GM18508 (cell line): ENCODE results near the gene USF1.

Experiments
- ATAC-seq: cut with Tn5 transposase; IDR thresholded peaks from one replicate; pipeline ENCODE4 v1.9.1; 2021; ENCODE audit warnings: moderate number of reproducible peaks; ENCODE audit not compliant: insufficient read depth, unreplicated experiment

USF1 gene, protein sequence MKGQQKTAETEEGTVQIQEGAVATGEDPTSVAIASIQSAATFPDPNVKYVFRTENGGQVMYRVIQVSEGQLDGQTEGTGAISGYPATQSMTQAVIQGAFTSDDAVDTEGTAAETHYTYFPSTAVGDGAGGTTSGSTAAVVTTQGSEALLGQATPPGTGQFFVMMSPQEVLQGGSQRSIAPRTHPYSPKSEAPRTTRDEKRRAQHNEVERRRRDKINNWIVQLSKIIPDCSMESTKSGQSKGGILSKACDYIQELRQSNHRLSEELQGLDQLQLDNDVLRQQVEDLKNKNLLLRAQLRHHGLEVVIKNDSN

DNA sequence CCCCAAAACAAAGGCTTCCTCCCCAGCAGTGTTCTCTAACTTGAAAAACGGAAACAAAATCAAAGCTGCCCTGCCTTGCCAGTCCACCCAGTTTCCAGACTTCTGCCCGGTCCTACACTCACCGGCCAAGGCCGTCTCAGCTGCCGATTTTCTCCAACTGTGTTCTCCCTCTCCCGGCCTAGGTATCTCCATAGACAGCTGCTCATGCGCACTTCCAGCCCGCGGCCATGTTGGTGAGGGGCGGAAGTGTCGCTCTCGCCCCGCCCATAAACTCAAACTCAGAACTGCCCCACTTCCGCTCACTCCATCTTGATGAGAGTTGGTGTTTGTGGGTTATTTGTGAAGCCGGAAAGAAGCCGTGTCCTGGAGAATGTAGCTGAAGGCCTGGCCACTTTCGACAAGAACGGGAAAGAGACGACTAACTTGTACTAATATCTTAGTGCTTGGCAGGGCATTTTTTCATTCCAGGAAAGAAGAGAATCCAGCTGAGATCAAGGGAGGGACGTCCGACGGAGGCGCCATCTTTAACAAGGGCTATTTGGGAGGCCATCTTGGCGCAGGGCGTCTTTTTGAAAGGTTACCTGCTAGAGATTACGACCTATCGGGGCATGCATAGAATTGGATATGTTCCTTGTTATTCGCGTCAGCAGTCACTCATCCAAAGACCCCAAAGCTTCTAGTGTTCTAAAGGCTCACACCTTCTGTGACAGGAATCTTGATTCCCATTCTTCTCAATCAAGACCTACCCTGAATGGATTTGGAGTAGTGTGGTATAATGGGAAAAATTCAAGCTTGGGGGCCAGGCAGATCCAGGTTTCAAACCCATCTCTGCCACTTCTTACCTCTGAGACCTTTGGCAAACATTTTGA is at the start of gene USF1:
Gene USF1 (minus strand): TSS at position 242 of the 869 bp plus-strand sequence. CDS start 2,702 bp downstream, outside the sequence.
- peak; percentile 31 for ATAC-seq

DNA sequence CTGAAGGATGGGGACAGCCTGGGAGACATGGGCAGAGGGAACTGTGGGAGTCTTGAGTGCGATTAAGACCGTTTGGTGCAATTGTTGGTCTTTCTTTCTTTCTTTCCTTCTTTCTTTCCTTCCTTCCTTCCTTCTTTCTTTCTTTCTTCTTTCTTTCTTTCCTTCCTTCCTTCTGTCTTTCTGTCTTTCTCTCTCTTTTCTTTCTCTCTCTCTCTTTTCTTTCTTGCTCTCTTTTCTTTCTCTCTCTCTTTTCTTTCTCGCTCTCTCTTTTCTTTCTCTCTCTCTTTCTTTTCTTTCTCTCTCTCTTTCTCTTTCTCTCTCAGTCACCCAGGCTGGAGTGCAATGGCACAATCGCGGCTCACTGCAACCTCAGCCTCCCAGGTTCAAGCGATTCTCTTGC is 49.5 kb upstream of the USF1 start:
- ATAC-seq = no peak

DNA sequence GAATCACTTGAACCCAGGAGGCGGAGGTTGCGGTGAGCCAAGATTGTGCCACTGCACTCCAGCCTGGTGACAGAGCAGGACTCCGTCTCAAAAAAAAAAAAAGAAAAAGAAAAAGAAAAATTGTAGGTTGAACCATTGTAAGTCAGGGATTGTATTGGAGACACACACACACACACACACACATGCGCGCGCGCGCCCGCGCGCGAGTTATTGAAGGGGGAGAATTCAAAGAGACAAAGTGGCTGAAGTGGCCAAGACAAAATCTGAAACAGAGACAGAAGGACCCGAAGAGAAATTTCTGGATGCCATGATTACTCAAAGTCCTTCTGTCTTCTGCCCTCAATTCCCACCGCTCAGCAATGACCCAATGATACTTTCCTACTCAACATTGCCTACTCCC is 48.7 kb upstream of the USF1 start:
- ATAC-seq = no peak

DNA sequence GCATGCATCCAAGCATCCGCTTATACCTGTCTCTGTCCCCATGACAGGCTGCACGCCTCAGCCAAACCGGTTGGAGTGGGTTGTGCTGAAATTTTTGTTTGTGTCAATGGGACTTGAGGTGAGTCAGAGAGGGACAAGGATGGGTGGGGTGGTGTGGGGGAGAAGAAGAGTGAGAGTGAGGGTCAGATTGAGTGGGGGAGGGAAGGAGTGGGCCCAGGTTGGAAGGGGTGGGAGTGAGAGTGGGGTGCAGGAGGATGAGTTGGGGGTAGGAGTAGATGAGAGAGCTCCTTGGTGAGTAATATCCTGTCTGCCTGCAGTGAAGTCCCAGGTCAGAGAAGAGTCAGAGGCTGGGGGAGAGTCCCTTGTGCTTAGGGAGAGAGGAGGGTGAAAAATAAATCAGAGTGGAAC is 46.8 kb upstream of the USF1 start:
- ATAC-seq = no peak

DNA sequence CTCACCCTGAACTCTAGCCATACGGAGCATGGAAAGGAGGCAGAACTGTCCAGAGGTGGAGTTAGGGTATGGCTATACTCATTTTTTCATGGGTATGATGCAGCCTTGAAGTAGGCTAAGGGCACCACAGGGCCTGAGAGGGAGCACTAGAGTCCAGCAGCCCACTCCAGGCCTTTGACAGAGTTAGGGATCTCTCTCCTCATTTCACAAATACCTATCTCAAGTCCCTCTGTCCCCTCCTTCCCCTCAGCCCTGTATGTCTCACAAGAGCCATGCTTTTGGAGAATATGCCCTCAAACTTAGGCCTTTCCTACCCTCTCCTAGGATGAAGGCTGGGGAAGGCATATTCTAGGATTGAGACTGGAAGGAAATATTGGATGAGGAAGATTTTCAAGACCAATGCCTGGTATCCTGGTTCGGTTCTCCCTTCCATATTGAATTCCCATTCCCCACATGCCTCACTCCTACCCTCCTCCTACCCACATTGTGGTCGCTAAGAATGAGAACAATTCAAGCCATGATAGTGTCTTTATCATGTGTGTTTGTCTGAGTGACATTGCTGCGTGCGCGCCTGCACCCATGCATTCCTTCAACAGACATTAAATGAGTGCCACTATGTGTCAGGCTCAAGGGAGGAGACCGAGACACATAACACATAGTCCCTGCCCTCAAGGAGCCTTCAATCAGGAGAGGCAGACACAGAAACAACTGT is 46.2 kb upstream of the USF1 start:
- no peak for ATAC-seq

DNA sequence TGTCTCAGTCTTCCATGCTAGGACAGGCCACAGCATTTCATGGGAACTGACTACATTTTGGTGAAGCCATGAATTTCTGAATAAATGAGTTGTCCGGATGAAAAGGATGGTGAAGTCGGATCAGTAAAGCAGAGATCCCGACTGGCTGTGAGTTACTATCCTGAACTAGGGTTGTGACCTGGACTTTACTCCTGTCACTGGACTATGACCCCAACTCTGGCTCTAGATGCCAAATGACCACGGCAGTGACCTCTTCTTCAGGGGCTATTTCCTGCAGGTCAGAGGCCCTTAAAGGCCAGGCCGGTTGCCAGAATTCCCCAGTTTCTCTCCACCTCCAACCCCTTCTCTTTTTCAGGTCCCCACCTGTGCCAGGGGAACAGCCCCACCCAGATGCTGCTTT is 45.3 kb upstream of the USF1 start:
- ATAC-seq = no peak

DNA sequence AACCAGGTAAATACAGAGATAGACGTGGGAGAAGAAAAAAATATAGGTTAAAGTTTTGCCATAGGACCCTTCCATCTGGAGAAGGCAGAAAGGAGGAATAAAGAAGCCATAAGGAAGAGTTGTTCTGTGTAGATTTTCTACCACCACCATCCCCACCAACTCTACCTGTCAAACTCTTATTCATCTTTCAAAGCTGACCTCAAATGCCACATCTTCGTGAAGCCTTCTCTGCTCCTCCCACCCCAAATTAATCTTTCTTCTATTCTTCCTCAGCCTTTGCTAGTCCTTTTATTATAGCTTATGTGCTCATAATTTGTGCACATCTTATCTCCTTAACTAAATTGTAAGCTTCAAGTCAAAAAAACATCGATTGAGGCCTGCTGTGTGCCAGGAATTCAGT is 44.8 kb upstream of the USF1 start:
- ATAC-seq = no peak

DNA sequence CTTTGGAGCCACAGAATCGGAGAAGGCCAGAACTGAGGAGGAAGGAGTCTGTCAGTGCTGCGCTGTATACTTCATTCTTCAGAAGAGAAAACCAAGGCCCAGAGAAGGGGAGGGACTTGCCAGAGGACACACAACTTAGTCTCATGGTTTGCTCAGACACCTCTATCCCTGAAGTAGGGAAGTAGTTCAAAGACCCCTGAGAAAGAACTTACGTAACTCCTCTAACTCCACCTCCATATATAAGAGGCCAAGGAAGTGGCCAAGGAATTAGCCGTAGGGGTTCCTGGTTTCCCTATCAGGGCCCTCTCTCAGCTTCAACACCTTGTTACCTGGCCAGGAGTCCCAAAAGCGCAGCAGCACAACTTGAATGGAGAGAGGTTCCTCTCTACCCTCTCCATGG is 44.2 kb upstream of the USF1 start:
- ATAC-seq = no peak

DNA sequence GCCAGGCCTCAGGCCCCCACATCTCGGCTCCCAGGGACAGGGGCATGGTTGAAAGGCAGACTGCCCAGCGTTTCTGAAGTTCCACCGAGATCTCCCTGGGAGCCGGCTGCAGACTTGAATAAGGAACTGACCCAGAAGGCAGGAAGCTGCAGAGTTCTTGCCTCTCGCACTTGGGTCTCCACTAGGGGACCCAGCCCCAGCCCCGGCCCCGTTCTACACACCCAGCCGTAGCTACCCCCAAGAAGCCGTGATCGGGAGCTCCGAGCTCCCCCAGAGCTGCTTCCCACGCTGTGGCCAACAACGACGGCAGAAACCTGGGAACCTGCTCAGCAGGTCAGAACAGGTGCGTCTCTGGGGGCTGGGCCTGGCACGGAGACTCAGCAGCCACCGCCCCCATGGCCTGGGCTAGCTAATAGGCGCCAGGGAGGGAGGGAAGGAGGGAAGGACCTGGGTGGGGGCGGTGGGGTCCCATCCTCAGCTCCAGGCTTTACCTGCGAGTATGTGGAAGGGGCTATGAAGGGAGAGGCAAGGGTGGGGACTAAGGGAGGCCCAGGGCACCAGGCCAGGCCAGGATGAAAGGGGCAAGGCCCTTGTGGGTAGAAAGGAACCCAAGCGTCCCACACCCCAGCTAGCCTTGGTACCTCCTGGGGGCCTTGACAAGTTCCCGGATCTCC is 43.6 kb upstream of the USF1 start, which contains the start of gene NECTIN4:
Gene NECTIN4 (minus strand): TSS at position 308 of the 674 bp plus-strand sequence. CDS start 262 bp downstream, at position 46.
- ATAC-seq = no peak

DNA sequence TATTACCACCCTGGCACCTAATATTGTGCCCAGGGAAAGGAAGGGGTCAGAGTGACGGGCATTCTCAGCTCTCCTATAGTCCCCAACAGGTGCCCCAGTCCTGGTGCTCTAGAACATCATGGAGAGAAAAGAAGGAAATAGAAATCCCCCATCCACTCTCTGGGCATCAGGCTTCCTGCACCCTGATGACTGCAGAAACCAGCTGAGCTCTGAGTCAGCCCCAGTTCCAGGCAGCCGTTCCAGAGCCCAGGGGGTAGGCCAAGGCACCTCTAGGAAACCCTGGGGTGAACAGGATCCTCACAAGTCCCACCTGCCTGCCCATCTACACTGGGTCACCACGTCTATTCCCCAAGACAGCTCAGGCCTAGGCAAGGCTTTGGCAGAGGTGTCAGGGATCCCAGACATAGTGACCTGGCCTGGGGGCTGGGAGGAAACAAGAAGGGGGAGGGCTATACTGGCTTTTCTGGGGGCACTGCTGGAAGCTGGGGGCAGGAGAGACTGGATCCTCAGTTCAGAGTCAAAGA is 42.9 kb upstream of the USF1 start:
- no peak for ATAC-seq

DNA sequence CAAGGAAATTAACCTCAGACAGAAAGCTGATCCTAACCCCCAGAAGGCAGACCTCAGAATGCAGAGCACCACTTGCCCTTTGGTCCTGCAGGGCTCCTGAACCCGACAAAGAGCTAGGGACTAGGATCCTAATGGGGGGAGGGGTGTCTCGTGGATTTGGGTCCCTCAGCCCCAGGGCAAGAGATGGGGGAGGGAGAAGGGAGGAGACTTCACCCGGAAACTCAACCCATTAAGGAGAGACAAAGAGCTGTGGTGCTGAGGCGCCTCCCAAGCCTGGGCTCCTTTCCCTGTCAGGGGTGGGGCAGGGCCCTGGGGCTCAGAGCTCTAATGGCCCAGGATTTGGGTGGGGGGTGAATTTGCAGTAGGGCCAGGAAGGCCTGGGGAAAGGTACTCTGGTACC is 40.7 kb upstream of the USF1 start:
- no peak for ATAC-seq

DNA sequence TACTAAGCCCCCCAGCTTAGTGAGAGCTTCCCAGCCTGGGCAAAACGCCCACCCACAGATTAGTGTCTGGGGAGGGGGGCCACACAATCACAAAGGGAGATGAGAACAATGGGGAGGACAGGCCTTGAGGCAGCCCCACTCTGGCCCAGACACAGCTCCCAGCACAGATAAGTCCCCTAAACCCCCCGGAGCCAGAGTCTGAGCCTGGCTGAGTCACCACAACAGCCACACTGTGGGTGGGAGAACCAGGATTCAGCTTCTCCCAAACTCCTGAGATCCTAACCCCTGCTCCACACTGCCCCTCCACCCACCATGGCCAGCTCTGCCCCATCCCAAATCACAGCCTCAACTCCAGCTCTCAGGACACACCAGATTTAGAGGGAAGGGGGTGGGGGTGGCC is 39.4 kb upstream of the USF1 start:
- no peak for ATAC-seq

DNA sequence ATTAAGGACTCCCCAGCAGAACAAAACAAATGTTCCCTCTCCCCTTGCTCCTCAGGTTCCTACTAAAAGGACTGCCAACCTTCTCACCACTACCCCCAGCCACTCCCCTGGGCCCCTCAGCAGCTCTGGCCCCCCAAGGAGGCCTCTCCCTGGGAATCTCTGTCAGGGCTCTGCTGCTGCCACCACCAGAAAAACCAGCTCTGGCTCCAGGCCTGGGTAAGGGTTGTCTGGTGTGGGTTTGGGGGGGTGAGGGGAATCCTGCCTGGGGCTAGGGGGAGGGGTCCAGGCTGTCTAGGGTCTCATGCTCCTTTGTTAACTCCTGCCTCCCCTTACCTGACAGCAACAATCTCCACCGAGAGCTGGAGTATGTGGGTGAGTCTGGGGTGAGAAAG is 38.8 kb upstream of the USF1 start:
- ATAC-seq = no peak

DNA sequence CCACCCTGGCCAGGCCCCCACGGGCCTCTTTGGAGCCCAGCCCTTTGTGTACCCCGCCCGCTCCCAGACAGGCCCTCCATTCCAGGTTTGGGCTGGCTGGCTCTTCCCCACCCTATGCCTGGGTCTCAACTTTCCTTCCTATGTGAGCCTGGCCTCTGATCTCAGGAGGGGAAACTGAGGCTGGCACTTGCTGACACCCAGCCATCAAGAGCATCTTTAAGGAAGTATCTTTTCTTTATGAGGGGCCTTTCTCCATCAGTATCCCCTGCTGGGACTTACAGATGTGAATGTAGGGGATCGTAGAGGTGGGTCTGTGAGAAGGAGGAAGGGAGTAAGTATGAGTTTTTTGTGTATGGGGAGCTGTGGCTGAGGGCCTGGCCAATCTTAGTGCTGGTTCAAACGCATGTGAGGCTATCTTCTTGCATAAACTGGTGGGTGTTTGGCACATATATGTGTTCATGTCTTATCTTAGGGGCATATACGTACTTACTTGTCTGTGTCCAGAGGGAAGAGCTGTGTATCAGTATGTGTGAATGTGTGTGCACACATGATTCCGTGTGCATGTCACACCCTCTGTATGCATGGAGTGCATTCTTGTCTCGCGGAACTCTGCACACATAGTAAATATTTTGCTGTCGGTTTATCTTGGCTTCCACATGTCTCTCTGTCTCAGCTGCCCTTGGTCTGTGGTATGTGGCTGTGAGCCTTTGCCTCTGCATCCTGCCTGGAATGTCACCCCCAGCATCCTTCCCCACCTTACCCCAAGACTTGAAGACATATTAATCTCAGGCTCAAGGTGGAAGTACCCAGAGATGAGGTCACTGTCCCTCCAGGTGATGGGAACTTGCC is 38.2 kb upstream of the USF1 start:
- ATAC-seq = no peak

DNA sequence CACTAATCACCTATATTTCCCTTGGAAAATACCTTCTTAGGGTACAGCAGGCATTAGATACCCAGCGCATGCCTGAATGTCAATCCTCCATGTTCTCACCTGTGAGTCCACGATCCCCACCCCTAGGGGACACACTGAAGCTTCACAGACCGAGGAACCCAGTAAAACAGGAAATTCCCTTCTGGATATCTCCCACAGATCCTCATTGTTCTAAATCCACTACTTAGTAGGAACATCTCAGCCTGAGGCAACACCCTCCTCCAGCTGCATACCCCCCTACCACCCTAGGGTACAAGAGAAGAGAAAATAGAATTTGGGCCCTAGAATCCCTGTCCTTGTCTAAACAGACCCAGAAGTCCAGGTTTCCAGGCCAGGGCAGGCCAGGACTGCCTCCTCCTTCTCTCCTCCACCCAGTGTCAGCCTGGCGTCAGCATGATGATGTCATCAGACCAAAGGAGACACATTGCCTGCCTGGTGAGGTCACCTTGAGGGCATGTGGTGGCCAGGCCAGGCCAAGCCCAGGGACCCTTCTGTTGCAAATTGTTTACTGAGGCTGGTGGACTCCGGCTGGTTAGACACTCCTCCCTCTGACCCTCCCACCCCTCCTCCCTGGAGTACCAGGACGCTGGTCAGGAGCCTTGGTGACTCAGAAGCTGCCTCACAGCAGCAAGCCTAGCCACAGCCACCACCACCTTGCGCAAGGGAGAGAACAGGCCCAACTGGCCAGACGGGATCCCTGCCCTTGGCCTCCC is 37.4 kb upstream of the USF1 start:
- ATAC-seq = no peak

DNA sequence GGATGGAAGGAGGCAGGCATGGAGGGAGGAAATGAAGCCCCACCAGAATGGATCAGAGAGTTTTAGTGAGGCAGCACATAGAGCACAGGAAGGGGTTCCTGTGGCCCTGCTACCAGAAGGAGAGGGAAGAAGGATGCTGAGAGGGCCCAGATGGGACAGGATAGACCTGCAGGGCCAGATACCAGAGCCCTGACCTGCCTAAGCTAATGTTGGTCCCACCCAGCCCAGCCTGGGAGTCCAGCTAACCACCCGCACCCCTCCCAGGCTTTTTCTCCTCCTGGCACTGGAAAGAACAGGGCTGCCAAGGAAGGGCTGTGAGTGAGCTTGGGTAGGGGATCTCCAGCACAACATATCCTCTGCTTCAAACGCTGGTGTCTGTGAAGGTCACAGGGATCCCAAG is 36.7 kb upstream of the USF1 start:
- ATAC-seq = no peak

DNA sequence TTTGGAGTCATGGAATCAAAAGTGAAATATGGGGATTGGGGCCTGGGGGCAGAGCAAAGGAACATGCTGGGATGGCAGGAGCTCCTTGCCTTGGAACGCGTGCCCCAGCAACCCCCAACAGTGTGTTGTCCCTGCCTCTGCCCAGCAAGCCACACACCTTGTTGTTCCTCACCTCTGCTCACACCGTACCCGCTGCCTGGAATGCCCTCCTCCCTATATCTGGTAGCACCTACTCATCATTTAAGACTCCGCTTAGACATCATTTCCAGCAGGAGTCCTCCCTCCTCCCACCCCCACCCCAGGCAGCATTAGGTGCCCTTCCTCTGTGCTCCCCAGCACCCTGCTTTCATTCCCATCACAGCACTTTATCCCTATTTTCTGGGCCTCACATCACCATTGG is 35.7 kb upstream of the USF1 start:
- no peak for ATAC-seq
